Upper lobe of left lung (tissue), 4 donors: ENCODE results near the gene RERE.

Experiments
- CTCF ChIP-seq, 6 experiments: fragments of 450-650 bp in 4 of 6; fragments of 200-600 bp in 2 of 6; sonication (generic) in 2 of 6; IDR thresholded peaks; one replicate each; pipeline ENCODE4 v1.5.1; 2016 to 2019; ENCODE audit warnings: antibody characterized with exemption in 6 of 6
- EP300 ChIP-seq, 4 donors: sonication (generic); formaldehyde crosslinking; IDR thresholded peaks; one replicate each; pipeline ENCODE4 v1.5.1; 2017; ENCODE audit warnings: antibody characterized with exemption in 4 of 4, control low read depth in 2 of 4
- POLR2AphosphoS5 ChIP-seq, 2 donors: sonication (generic); formaldehyde crosslinking; IDR thresholded peaks; one replicate each; pipeline ENCODE4 v1.5.1; 2017; ENCODE audit warnings: antibody characterized with exemption in 2 of 2

GRCh38 chr1:8406011-8406410 lies 411.4 kb downstream of the RERE start:
- TF ChIP-seq CTCF (IDR thresholded peaks at IDR 0.05) (no peak), POLR2AphosphoS5 (IDR thresholded peaks at IDR 0.05) (no peak), EP300 (IDR thresholded peaks at IDR 0.05) (no peak)
